HG02884 (cell line): ENCODE data around the gene CNOT4.
"Not testable (repeated sequence)": the region's sequence is repeated elsewhere in the genome, so short reads cannot be mapped to it uniquely, and the experiment has no call there.

Source experiments
- ATAC-seq: cut with Tn5 transposase; IDR thresholded peaks from one replicate; pipeline ENCODE4 v1.9.1; 2021; ENCODE audit warnings: mild to moderate bottlenecking, moderate library complexity; ENCODE audit not compliant: unreplicated experiment

The CNOT4 gene

DNA sequence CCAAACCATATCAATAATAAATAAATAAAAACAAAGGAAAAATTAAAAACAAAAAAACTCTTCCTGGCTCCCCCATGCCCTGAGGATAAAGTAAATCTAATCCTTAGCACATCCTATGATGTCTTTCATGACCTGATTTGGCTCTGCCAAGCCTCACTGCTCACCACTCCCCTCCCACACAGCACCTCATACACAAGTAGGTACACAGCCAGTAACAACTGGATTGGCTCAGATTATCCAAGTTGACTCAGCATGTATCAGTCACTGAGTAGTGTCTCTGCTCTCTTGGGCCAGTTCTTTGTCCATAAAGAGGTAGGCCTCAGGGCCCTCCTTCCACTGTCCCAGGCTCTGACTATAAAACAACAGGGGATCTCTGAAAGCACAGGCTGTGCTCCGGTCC is 176.7 kb downstream of the CNOT4 start:
- no peak for ATAC-seq

DNA sequence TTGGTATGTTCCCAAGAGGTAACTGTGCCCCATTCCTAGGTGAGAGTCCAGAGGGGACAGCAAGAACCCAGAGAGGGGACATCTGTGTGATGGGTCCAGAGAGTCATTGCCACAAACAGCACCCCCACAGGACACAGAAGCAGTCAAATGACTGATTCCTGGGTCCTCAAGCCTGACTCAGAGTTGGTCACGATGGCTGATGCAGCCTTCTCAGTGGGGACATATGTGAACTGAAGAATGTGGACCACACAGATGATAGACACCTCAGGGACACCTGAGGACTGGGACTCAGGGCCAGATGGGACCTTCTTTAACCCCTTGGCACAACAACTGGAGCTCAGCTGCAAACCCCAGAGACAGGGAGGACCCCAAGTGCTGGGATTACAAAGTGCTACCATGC is 179.8 kb downstream of the CNOT4 start:
- ATAC-seq, result no peak

DNA sequence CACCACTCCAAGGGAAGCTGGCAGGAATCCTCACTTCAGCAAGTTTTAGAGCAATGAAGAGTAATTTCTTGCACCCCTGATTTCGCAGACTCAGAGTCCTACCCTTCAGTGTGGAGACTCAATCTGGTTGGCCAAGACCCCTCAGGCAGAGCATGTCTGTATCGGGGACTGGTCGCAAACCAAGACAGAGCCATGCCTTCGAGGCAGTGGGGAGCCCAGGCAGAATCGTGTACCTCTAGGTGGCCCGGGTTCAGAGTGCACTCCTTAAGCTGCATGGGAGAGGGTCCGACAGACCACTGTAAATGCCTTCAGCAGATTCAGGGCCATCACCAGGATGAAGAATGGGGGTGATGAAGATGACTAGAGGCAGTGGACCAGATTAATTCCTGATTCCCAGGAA is 181.4 kb downstream of the CNOT4 start:
- ATAC-seq, result no peak

DNA sequence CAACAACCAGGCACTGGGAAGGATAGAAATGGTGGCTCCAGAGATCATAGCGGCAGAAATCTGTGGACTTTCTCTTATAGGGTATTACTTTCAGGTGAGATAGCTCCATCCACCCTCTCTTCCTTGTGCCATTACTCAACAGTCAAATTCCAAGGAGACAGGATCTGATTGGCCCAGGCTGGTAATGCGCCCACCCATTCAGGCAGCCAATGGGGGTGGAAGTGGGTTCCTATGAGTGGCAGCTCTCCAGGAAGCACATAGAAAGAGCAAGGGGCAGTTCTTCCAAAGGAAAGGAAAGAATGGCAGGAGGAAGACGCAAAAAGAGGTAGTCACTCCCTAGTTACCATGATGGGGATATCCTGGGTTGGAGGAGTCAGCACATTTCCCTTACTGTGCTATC is 181.8 kb downstream of the CNOT4 start:
- no peak for ATAC-seq

DNA sequence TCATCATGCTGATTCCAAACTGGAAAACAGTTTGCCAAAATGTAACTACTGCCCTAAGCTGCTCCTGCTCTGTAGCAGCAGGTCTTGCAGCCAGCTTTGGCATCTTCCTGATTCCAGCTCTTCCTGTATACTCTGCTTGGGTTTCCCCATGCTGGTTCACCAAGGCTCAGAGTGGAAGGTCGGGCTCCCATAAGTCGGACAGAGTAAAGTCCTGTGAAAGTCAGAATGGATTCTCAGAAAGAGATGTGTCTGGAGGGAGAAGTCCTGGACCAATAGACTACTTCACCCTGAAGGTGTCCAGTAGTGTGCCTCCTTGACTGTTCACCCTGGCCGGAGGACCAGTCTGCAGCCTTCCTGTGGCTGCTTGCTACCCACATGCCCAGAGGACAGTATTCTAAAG is 182.4 kb downstream of the CNOT4 start:
- no peak for ATAC-seq

DNA sequence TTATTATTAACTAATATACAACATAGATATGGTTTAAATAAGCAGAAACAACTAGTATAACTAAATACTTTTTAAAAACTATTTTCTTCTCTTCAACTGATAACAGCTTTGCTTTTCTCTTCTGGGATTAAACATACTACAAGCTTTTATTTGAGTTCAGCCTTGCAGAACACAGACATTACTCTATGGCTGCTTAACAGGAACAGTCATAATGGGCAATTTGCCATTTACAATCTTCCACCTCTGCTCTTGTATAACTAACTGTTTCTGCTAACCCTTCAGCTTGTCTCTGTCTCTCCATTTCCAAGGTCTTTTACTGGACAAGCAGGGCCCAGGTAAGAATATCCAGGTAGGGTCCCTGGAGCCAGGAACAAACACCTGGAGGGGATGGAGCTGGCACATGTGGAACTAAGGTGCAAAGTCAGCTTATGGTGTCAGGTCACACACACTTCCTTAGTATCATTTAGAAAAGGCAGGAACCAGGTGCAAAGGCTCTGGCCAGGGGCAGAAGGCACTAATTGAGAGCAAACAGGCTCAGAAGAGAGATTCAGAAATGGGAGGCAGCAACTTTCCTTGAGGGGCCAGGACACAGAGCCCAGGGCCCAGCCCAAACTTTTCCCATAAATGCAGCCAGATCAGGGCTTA is 183.1 kb downstream of the CNOT4 start:
- ATAC-seq, result no peak

DNA sequence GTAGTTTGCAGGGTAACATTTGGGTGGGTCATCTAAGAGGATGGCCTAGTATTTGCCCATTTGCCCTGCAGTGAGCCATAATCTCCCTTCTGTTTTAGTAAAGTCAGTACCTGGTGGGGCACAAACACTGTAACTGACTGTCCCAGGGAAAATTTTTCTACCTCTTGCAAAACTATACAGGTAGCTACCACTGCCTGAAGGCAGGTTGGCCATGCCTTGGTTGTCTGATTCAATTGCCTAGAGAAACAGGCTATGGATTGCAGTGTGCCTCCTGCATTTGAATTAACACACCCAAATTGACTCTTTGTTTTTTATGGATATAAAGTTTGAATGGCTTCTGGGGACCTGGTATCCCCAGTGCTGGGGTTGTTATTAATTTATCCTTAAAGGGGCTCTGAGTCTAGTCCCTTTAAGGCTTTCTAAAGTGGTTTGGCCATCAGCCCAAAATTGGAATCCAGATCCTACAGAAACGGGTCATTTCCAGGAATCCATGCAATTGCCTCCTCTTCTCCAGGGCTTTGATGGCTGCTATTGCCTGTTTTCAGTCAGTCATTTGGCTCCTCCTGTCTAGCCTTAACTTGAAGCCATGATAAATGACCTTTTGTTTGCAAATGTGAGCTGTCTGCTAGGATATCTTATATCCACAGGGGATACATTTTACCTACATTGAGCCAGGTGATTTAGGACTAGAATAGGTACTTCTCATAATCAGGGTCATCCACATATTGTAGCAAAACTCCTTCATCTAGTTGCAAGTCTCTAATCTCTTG is 187.1 kb downstream of the CNOT4 start:
- no peak for ATAC-seq

DNA sequence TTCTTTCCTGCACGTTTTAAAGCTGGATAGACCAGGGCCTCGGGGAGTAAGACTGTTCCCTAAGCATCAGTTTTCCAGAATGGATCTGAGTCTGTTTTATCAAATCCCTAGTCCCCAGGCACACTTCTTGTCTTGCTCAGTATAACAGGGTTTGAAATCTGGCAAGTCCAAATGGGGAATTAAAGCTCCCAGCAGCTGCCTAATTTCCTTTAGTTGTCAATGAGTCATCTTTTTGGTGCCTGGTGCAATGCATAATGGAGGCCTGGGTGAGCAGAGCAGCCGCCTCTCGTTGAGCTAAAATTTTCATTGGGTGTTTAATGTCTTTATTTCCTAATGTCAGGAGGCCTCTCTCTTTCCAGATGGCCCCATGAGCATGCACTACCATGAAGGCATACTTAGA is 188.3 kb downstream of the CNOT4 start:
- ATAC-seq, result no peak

DNA sequence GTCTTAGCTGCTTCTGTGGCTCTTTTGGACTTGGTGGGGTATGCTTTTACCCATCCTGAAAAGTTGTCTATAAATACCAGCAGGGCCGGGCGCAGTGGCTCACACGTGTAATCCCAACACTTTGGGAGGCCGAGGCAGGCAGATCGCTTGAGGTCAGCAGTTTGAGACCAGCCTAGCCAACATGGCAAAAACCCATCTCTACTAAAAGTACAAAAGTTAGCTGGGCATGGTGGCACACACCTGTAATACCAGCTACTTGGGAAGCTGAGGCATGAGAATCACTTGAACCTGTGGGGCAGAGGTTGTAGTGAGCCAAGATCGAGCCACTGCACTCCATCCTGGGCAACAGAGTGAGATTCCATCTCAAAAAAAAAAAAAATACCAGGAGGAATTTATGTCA is 188.9 kb downstream of the CNOT4 start:
- not testable (repeated sequence) for ATAC-seq

DNA sequence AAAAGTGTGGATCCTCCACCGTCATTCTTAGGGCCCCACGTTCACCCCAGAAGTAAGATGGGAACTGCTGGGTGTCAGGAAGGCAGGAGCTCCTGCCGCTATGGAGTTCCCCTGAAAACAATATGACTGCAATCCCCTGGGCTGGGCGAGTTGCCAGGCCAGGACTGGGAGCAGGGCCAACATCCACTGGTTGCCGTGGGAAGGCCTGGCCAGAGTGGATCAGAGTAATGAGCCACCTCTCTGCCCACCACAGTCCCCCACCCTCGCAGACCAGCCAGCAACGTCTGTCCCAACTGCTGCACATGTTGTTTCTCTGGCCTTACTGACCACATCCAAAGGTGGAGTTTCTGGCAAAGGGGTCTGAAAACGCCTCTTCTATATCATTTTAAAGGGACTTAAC is 189.6 kb downstream of the CNOT4 start:
- no peak for ATAC-seq

DNA sequence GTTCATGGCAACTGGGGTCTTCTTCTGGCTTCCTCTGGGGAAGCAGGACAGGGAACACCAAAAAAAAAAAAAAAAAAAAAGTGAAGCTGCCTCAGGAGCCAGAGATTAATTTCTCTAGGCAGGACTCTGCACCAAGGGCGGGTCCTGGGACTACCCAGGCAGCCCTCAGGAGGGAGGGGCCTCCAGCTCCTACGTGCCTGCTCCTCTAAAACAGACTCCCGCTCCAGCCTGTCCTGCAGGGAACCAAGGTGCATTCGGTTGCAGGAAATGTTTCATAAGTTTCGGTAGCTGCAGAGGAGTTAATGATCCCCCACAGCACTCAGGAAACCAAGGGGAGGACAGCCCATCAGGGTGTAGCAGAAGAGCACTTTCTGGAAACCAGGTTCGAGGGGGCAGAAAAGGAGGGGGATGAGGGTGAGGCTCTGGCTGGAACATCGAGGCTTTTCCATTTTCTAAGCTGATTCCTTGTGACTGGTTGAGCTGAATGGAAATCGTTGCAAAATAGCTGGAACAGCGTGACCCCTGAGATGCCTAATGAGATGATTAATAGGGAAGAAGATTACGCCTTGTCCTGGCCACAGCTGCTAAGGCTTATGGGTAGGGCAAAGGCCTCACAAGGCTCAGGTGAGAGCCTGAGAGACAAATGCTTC is 192.1 kb downstream of the CNOT4 start:
- ATAC-seq, result no peak

DNA sequence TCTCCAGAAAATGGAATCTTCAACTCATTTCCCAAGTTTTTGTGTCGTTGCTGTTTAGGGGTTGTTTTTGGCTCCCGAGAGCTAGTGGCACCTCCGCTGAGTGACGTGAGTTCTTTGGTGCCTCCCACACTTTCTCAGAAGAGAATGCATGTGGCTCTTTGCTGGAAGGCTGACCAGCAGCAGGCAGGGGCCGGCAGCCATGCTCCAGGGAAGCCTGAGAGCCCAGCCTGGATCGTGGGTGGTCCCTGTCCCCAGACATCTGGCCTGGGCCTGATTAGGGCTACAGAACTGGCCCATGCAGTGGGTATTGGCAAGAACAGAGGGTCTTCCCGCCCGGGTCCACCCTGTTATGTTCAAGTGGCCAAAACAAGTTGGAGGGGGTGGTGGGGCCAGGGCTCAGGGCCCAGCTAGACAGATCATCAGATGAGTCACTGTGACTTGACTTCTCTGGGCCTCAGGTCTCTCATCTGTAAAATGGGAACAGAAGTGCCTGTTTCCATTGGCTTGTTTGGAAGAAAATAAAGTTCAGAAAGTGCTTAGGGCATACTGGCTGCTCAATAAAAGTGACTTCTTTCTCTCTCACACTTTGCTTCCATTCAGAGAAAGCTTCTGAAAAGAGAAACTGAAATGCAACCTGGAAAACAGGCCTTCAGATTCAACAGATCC is 193.1 kb downstream of the CNOT4 start:
- ATAC-seq, result no peak

DNA sequence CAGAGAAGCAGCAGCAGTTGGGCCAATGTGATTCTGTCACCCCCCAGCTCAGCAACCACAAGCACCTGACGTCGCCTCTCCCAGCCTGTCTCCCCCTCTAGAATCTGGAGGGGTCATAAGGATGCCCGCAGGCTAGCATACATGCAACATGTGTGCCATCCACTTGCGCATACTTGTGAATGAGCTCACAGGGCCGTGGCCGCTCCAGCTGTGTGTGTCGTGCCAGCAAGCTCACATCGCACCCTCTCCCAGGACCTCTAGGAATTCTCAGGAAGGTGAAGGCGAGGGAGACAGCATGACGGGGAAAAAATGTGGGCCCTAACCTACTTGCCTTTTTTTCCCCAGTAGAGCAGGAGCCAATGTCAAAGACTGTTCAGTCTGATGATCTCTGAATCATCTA is 195.9 kb downstream of the CNOT4 start:
- no peak for ATAC-seq
